HFF-Myc (cell line): ENCODE data around the gene RIF1.
A peak's percentile ranks its signal among the peaks of the same experiment; 100 is the strongest.
"Not testable (repeated sequence)": the region's sequence is repeated elsewhere in the genome, so short reads cannot be mapped to it uniquely, and the experiment has no call there.

Source experiments
- DNase-seq: peaks from one replicate; pipeline ENCODE4 v3.0.0-alpha.2; 2011; ENCODE audit warnings: low read depth; ENCODE audit errors: extremely low read depth
- H3K4me3 ChIP-seq: replicated peaks from 2 replicates; pipeline ENCODE4 v1.5.1; 2011; ENCODE audit warnings: low read depth, mild to moderate bottlenecking, control low read depth, low read length
- CTCF ChIP-seq: IDR thresholded peaks from 2 replicates; pipeline ENCODE4 v1.5.1; 2012; ENCODE audit warnings: mild to moderate bottlenecking, low read depth, low read length, control low read depth; ENCODE audit errors: missing control alignments

The RIF1 gene

DNA sequence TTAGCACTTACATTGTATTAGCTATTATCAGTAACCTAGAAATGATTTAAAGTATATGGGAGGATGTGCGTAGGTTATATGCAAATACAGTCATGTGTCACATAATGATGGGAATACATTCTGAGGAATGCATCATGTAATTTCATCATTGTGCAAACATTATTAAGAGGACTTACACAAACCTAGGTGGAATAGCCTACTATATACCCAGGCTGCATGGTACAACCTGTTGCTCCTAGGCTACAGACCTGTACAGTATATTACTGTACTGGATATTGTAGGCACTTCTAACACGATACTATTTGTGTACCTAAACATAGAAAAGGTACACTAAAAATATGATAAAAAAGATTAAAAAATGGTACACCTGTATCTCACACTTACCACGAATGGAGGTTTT is 7.9 kb downstream of the RIF1 start:
- no peak for DNase-seq
- TF ChIP-seq CTCF: no peak

GRCh38 chr2:151421681-151422080 is 12.0 kb downstream of the RIF1 start:
- DNase-seq, H3K4me3 ChIP-seq: not testable (repeated sequence)

More for the DNA sequence above, 7.9 kb downstream of the RIF1 start:
- no peak overlapping the region for H3K4me3 ChIP-seq

GRCh38 chr2:151422917-151423439 is 13.3 kb downstream of the RIF1 start:
- H3K4me3 ChIP-seq: no peak overlapping the region
- no peak for DNase-seq
- TF ChIP-seq CTCF: no peak

GRCh38 chr2:151423760-151424159 is 14.1 kb downstream of the RIF1 start:
- TF ChIP-seq CTCF: no peak
- no peak for DNase-seq
- no peak overlapping the region for H3K4me3 ChIP-seq

DNA sequence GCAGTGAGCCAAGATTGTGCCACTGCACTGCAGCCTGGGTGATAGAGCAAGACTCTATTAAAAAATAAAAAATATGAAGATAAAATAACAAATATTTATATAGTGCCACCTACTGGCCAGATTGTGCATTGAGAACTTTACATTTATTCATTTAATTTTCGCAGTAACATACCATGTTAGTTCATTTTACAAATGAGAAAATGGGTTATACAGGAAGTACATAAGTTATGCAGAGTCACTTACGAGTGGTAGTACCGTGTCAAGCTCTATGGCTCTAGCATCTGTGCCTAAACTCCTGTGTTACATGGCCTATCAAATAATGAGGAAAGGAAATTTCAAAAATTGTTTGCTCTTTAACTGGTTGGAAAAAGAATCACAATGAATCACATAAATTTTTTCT is 27.9 kb downstream of the RIF1 start:
- DNase-seq: peak; percentile 10
- TF ChIP-seq CTCF: peak; percentile 32
- no peak overlapping the region for H3K4me3 ChIP-seq

GRCh38 chr2:151438506-151438905 is 28.8 kb downstream of the RIF1 start:
- no peak for DNase-seq
- no peak overlapping the region for H3K4me3 ChIP-seq
- no peak for TF ChIP-seq CTCF

- H3K4me3 ChIP-seq: no peak overlapping the region
- no peak for DNase-seq
- TF ChIP-seq CTCF: no peak
These were observed 29.4 kb downstream of the RIF1 start for GRCh38 chr2:151439127-151439526.
